Measurements from ENCODE around the gene C2orf76.

GRCh38 chr2:119397196-119397595 is 30.6 kb upstream of the C2orf76 start:
- TF ChIP-seq, protein P1, sequence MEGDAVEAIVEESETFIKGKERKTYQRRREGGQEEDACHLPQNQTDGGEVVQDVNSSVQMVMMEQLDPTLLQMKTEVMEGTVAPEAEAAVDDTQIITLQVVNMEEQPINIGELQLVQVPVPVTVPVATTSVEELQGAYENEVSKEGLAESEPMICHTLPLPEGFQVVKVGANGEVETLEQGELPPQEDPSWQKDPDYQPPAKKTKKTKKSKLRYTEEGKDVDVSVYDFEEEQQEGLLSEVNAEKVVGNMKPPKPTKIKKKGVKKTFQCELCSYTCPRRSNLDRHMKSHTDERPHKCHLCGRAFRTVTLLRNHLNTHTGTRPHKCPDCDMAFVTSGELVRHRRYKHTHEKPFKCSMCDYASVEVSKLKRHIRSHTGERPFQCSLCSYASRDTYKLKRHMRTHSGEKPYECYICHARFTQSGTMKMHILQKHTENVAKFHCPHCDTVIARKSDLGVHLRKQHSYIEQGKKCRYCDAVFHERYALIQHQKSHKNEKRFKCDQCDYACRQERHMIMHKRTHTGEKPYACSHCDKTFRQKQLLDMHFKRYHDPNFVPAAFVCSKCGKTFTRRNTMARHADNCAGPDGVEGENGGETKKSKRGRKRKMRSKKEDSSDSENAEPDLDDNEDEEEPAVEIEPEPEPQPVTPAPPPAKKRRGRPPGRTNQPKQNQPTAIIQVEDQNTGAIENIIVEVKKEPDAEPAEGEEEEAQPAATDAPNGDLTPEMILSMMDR (IDR thresholded peaks at IDR 0.05), result no peak
- TF ChIP-seq POLR2AphosphoS5 (IDR thresholded peaks at IDR 0.05) (no peak), POLR2A (IDR thresholded peaks at IDR 0.05) (no peak)

All from prostate gland (tissue), 2 donors.